AG09309 (cell line): ENCODE data around the gene KIAA0825.

Experiments used
- DNase-seq: peaks from one replicate; pipeline ENCODE4 v3.0.0-alpha.2; 2010; ENCODE audit warnings: low read depth
- H3K4me3 ChIP-seq: 2 replicates; pipeline ENCODE4 v1.5.1; 2011; ENCODE audit warnings: mild to moderate bottlenecking, low read depth, low read length, moderate library complexity; ENCODE audit not compliant: control insufficient read depth
- CTCF ChIP-seq: IDR thresholded peaks from 2 replicates; pipeline ENCODE4 v1.5.1; 2011; ENCODE audit warnings: mild to moderate bottlenecking, low read depth, low read length, inconsistent platforms; ENCODE audit not compliant: insufficient read depth, control insufficient read depth; ENCODE audit errors: missing control alignments

The KIAA0825 gene

GRCh38 chr5:94618493-94619328 lies at the start of gene KIAA0825, which contains the start of gene SLF1:
Gene KIAA0825 (minus strand): TSS chr5:94618604. CDS start chr5:94537126, 81,478 bp downstream.
Gene SLF1 (plus strand): TSS chr5:94618669. CDS start chr5:94628811, 10,142 bp downstream.
- H3K4me3 ChIP-seq = peak within 1 kb of the TSS; percentile 85
- DNase-seq = peak; percentile 40
- TF ChIP-seq CTCF = no peak

GRCh38 chr5:94667937-94668336 lies 49.5 kb upstream of the KIAA0825 start:
- TF ChIP-seq CTCF = no peak
- no peak overlapping the region for H3K4me3 ChIP-seq
- no peak for DNase-seq

- no peak overlapping the region for H3K4me3 ChIP-seq
- no peak for TF ChIP-seq CTCF
- DNase-seq = no peak
Measured at GRCh38 chr5:94661086-94661485, 42.7 kb upstream of the KIAA0825 start.

GRCh38 chr5:94660506-94660905 lies 42.1 kb upstream of the KIAA0825 start:
- no peak for DNase-seq
- no peak for TF ChIP-seq CTCF
- no peak overlapping the region for H3K4me3 ChIP-seq

GRCh38 chr5:94658272-94658671 lies 39.9 kb upstream of the KIAA0825 start:
- no peak overlapping the region for H3K4me3 ChIP-seq
- no peak for TF ChIP-seq CTCF
- DNase-seq = no peak

GRCh38 chr5:94649874-94650273 lies 31.5 kb upstream of the KIAA0825 start:
- no peak for DNase-seq
- TF ChIP-seq CTCF = no peak
- H3K4me3 ChIP-seq = no peak overlapping the region
